ENCODE data around the gene BBS12.

The BBS12 gene

DNA sequence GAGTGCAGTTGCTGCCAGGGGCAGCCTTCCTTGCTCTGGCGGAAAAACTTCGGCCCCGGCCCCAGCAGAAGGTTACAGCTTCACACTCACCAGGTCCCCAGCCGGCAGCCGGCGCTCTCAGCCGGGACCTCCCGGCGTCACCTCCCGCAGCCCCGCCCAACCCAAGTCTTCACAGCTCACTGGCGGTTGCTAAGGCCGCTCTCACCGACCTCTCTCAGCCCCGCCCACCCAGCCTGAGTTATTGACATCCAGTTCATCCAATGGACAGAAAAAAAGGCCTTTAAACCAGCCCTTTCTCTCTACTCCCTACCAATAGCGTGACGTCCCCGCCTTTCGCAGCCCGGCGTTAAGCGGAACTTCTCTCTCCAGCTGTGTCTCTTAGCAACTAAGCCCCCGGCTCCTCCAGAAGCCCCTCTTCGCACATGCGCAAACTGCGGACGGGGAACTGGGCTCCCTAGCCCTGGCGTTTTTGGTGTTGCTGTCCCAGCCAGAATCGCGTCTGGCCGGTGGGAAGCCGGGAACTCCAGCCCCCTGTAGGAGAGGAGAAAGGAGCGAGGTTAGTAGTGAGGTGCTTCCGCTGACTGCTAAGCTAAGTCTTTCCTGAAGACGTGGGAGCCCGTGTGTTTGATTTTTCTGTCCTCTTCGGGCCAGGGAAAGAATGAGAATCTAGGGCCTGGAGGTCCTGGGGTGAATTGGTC, at the start of gene BBS12:
Gene BBS12 (plus strand): TSS at position 376 of the 698 bp plus-strand sequence. CDS start 9,189 bp downstream, outside the sequence.
- peak; percentile 97 to 100 for DNase-seq (ENCODE audit: low spot score in 2 of 2)
- peak; percentile 99 for ATAC-seq
- Mint-ChIP-seq H3K9me3 (no peaks in the 10 kb centered on the region), H3K4me3 (peak within 1 kb of the TSS; percentile 91), H3K36me3 (peaks cover 13% of the 10 kb centered on the region), H3K27ac (peak within 1 kb of the TSS; percentile 93), H3K4me1 (peaks cover 11% of the 10 kb centered on the region)

DNA sequence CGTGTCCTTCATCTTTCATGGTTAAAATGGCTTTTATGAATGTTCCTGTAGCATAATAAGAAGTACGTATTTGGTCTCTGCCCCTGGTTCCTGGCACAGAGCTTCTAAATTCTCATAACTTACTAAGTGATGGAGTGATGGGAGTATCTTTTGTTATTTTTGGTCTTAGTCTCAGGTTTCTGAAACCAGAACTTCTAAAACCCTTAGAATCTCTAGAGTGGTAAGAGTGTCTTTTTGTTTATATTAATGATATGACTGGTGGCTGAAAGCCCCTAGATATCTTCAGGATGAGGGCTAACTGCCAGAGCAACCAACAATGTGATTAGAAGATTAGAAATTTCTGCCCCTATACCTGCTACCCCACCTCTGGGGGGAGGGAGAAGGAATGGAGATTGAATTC, 45.8 kb upstream of the BBS12 start:
- DNase-seq (ENCODE audit: low spot score in 2 of 2) (no peak), ATAC-seq (peak; percentile 31)
- H3K4me1 Mint-ChIP-seq: peaks cover 42% of the 10 kb centered on the region
- H3K9me3 Mint-ChIP-seq: peaks cover 8% of the 10 kb centered on the region
- no peaks in the 10 kb centered on the region for H3K36me3 Mint-ChIP-seq
- no peak overlapping the region for H3K27ac Mint-ChIP-seq
- H3K4me3 Mint-ChIP-seq: no peak overlapping the region

DNA sequence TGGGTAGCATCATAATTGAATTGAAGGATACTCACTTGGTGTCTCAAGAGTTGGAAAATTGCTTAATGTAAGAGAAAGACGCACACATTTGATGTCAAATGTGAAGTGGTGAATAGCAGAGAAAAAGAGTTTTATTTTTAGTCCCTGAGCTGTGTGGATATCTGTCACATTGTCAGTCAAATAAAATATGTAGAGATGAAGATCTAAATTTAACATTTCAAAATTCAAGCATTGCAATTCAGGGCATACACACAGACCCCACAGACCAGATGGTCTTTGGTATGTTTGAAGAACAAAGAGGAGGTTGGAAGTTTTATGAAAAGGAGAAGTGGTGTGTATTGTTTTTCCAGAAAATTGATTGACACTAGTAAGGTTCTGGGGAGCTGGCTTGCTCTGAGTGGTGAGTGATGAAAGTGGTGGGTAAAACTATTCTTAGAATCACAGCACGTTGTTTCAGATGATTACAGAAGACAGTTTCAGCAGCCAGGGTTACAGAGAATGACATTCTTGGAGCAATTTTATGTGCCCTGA, 44.9 kb upstream of the BBS12 start:
- ATAC-seq (peak; percentile 51), DNase-seq (ENCODE audit: low spot score in 2 of 2) (no peak)
- peaks cover 42% of the 10 kb centered on the region for H3K4me1 Mint-ChIP-seq
- peaks cover 8% of the 10 kb centered on the region for H3K9me3 Mint-ChIP-seq
- H3K36me3 Mint-ChIP-seq: no peaks in the 10 kb centered on the region
- H3K4me3 Mint-ChIP-seq: peak overlapping the region; percentile 40
- peak overlapping the region; percentile 79 for H3K27ac Mint-ChIP-seq

DNA sequence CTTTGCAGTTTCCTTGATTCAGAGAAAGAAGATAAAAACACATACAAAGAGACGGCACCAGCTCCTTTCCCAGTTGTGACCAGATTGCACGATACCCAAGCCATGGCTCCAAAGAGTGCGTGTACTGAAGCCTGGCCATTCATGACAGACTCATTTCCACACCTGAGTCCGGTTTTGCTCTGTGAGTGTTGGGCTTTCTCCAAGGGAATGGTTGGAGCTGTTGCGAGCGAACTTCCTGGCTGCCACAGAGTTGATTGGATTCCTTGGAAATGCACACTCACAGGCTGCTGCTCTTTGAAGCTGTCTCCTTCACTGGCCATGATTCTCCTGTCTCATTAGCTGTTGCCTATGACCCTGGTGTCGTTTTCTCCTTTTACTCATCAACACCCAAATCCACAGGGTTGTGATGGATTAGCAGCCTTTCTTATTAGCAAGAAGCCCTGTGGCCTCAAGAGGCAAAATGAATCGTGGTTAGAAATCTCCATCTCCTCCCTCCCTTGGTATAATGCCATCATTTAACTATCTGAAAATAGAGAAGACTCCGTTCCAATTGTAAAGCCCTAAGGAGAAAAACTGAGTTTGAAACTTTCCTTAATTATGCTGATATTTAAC, 43.9 kb upstream of the BBS12 start:
- Mint-ChIP-seq H3K4me3 (peak overlapping the region; percentile 40), H3K9me3 (peaks cover 3% of the 10 kb centered on the region), H3K4me1 (peaks cover 42% of the 10 kb centered on the region), H3K27ac (no peak overlapping the region), H3K36me3 (no peaks in the 10 kb centered on the region)
- DNase-seq (ENCODE audit: low spot score in 2 of 2) (no peak), ATAC-seq (no peak)

DNA sequence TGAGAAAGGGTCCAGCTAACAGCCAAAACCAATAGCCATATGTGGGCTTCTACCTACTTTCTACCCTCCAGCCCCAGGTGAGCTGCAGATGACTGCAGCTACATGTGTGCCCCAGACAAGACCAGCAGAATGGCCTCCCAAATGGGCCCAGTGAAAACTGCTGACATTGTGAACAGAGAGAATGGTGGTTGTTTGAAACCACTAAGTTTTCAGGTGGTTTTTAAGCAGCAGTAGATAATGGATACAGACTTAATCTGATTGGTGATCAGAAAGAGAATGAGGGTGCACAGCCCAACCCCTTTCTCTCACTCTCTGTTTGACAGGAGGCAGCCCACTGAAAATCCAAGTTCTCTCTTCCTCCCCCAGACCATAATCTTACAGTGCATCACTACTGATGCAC, 42.5 kb upstream of the BBS12 start:
- Mint-ChIP-seq H3K9me3 (no peaks in the 10 kb centered on the region), H3K4me3 (peak overlapping the region; percentile 40), H3K36me3 (no peaks in the 10 kb centered on the region), H3K27ac (peak overlapping the region; percentile 48), H3K4me1 (peaks cover 42% of the 10 kb centered on the region)
- DNase-seq (ENCODE audit: low spot score in 2 of 2) (peak in 1 of 2 donors; percentile 65), ATAC-seq (peak; percentile 92)

DNA sequence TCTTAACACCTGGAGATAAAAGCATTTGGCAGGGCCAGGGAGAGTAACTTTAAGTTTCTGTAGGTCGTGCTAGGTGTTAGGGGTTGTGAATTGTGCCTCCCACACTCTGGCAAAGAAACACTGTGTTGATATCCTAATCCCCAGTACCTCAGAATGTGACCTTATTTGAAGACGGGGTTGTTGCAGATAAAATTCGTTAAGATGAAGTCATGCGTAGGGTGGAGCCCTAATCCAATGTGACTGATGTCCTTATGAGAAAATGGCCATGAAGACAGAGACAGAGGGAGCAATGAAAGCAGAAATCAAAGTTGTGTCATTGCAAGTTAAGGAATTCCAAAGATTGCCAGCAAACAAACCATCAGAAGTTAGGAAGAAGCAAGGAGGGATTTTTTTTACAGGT, 40.5 kb upstream of the BBS12 start:
- ATAC-seq: no peak
- peaks cover 40% of the 10 kb centered on the region for H3K4me1 Mint-ChIP-seq

DNA sequence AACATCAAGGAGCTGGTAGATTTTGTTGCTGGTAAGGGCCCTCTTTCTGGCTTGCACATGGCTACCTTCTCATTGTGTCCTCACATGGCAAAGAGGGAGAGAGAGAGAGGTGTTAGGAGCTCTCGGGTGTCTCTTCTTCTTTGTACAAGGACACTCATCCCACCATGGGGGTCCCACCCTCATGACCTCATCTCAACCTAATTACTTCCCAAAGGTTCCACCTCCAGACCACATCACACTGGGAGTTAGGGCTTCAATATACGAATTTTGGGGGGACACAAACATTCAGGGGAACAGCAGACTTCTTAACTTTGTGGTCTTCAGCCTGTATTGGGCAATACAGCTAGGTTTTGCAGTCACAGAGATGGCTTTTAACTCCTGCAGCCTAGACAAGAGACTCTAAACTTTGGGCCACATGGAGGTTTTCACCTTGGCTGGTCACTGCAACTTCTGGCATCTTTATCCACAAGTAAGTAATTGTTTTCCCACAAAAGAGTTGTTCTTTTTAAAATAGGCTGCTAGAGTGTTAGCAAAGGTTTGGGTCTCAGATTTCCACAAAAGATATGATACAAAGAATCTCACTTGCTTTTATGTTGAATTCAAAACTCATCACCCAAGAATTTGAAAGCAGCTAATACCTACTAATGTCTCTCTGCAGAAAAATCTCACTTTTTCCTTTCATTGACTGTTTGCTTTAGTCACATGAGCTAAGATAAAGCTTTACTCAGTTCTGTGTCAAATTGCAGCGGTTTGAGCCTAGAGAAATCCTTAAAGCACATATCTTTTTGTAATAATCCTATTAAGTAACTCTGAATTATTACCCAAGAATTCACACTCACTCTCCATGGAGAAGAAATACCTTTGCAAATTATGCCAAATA, 39.6 kb upstream of the BBS12 start:
- Mint-ChIP-seq H3K4me1 (peaks cover 31% of the 10 kb centered on the region), H3K9me3 (no peaks in the 10 kb centered on the region), H3K27ac (no peak overlapping the region), H3K36me3 (no peaks in the 10 kb centered on the region), H3K4me3 (no peak overlapping the region)
- DNase-seq (ENCODE audit: low spot score in 2 of 2) (no peak), ATAC-seq (no peak)

More for the DNA sequence above, 40.5 kb upstream of the BBS12 start:
- Mint-ChIP-seq H3K4me3 (no peak overlapping the region), H3K27ac (no peak overlapping the region), H3K36me3 (no peaks in the 10 kb centered on the region), H3K9me3 (no peaks in the 10 kb centered on the region)
- no peak for DNase-seq (ENCODE audit: low spot score in 2 of 2)

DNA sequence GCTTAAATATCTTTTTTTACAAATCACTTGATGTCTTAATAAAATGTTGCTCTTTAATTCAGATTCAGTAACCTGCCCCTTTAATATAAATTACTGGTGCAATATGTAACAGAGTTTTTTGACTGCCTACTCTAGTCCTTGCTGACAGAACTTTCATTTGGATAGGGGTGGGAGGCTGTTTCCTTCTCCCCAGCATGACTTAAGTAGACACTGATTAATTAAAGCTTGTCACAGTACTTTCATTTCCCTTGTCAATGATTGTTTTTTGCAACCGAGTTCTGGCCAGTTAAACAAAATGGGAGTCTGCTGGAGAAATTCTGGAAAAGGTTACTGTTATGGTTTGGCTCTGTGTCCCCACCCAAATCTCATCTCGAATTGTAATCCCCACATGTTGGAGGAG, 37.3 kb upstream of the BBS12 start:
- peaks cover 8% of the 10 kb centered on the region for H3K4me1 Mint-ChIP-seq
- H3K9me3 Mint-ChIP-seq: no peaks in the 10 kb centered on the region
- H3K4me3 Mint-ChIP-seq: no peak overlapping the region
- DNase-seq (ENCODE audit: low spot score in 2 of 2): no peak
- H3K27ac Mint-ChIP-seq: no peak overlapping the region
- no peaks in the 10 kb centered on the region for H3K36me3 Mint-ChIP-seq
- ATAC-seq: no peak

DNA sequence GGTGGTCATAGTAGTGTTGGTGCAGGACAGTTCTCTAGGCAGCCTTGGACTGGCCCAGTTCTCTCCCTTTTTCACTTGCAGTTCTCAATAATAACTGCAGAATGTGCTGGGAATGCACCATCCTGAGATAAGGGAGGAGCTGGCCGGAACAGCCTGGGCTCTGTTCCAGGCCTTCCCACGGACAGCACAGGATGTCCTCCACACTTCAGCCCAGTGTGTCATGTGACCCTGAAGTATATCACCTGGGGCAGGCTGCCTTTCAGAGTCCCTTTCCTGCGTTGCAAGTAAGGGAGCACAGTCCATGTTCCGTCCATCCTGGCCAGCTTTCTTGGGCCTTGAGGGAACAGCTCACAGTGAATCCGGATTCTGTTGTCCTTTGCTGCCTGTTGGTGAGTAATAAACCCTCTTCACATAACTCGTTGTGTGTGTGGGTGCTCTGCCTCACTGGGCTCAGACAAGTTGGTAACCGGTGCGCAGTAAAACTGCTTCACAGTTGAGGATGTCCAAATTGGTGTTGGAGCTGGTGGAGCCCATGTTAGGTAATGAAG, 32.3 kb upstream of the BBS12 start:
- no peak overlapping the region for H3K27ac Mint-ChIP-seq
- ATAC-seq (no peak), DNase-seq (ENCODE audit: low spot score in 2 of 2) (no peak)
- H3K36me3 Mint-ChIP-seq: no peaks in the 10 kb centered on the region
- no peaks in the 10 kb centered on the region for H3K9me3 Mint-ChIP-seq
- no peak overlapping the region for H3K4me3 Mint-ChIP-seq
- peaks cover 20% of the 10 kb centered on the region for H3K4me1 Mint-ChIP-seq

DNA sequence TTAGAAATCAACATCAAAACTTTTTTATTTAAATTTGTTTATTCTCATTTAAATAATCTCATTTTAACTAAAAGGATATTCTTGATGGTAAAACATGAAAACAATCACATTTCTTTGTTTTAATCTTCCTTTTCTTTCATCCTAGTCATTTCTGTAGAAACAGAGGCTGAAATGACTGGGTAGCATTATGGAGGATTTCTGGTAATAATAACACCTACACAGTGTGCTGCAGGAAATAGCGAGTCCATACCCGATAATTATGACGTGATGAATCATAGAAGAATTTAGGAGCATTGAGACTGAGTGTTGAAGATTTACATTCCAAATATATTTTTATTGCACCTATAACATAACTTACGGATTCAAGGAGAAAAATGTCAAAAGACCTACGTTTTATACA, 31.4 kb upstream of the BBS12 start:
- peak overlapping the region; percentile 18 for H3K4me3 Mint-ChIP-seq
- H3K27ac Mint-ChIP-seq: peak overlapping the region; percentile 35
- H3K4me1 Mint-ChIP-seq: peaks cover 26% of the 10 kb centered on the region
- H3K36me3 Mint-ChIP-seq: no peaks in the 10 kb centered on the region
- DNase-seq (ENCODE audit: low spot score in 2 of 2) (no peak), ATAC-seq (peak; percentile 89)
- no peaks in the 10 kb centered on the region for H3K9me3 Mint-ChIP-seq

DNA sequence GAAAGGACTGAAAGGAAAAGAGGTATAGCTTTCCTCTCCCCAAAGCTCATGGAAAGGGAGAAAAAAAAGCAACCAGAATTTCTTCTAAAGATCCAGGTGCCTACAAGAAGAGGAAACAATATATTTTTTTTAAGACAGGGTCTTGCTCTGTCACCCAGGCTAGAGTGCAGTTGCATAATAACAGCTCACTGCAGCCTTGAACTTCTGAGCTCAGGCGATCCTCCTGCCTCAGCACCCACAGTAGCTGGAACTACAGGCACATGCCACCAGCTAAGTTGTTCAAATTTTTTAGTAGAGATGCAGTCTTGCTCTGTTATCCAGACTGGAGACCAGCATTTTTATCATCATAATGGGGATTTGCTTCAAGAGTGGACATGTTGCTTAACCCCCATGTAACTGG, 30.5 kb upstream of the BBS12 start:
- no peaks in the 10 kb centered on the region for H3K36me3 Mint-ChIP-seq
- peaks cover 28% of the 10 kb centered on the region for H3K4me1 Mint-ChIP-seq
- H3K27ac Mint-ChIP-seq: no peak overlapping the region

DNA sequence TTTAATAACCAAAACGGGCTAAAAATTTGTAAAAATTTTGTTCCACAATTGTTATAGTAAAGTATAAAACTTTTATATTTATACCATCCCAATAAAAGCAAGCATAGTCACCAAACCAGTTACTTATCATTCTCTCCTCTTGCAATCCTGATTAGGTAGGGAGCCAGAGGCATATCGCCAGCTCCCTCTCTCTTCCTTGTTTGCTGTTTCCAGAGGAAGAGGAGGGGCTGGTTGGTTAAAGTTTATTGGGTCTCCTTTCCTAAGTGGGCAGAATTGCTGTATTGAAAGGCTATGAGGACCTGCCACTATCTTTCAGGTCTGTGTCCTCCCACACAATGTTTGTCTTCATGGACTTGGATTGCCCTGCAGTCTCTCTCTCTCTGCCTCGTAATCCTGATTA, 29.6 kb upstream of the BBS12 start:
- Mint-ChIP-seq H3K36me3 (no peaks in the 10 kb centered on the region), H3K4me3 (no peak overlapping the region), H3K9me3 (no peaks in the 10 kb centered on the region), H3K4me1 (peaks cover 28% of the 10 kb centered on the region), H3K27ac (no peak overlapping the region)
- ATAC-seq: no peak
- no peak for DNase-seq (ENCODE audit: low spot score in 2 of 2)

More for the DNA sequence above, 30.5 kb upstream of the BBS12 start:
- H3K4me3 Mint-ChIP-seq: no peak overlapping the region
- no peaks in the 10 kb centered on the region for H3K9me3 Mint-ChIP-seq
- no peak for DNase-seq (ENCODE audit: low spot score in 2 of 2)
- no peak for ATAC-seq

DNA sequence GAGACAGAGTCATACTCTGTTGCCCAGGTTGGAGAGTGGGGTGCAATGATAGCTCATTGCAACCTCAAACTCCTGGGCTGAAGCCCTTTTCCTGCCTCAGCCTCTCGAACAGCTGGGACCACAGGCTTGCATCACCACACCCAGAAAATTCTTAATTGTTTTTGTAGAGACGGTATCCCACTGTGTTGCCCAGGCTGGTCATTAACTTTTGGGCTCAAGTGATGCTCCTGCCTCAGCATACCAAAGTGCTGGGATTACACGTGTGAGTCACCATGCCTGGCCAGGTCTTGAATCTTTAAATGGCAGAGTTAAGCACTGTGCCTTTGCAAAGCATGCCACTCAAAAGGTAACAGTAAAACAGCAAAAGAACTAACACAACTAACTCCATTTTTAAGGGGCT, 28.6 kb upstream of the BBS12 start:
- no peaks in the 10 kb centered on the region for H3K9me3 Mint-ChIP-seq
- peaks cover 28% of the 10 kb centered on the region for H3K4me1 Mint-ChIP-seq
- DNase-seq (ENCODE audit: low spot score in 2 of 2) (no peak), ATAC-seq (no peak)
- H3K36me3 Mint-ChIP-seq: no peaks in the 10 kb centered on the region
- no peak overlapping the region for H3K27ac Mint-ChIP-seq
- H3K4me3 Mint-ChIP-seq: no peak overlapping the region

DNA sequence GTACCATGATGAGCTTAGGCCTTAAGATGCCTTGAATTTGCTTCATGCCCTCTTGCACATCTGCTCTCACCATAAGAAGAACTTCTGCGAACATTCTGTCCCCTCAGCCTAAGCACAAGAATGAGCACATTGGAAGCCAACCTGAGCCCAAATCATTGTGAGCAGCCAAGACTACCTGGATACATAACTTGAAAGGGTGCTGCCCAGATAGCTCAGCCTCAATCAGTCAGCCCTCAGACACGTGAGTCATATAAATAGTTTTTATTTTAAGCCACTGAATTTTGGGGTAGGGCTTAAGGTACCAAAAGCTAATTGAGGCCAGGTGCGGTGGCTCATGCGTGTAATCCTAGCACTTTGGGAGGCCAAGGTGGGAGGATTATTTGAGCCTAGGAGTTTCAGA, 27.5 kb upstream of the BBS12 start:
- no peak overlapping the region for H3K4me3 Mint-ChIP-seq
- ATAC-seq: peak; percentile 56
- no peak overlapping the region for H3K27ac Mint-ChIP-seq
- peaks cover 28% of the 10 kb centered on the region for H3K4me1 Mint-ChIP-seq
- no peaks in the 10 kb centered on the region for H3K9me3 Mint-ChIP-seq
- no peaks in the 10 kb centered on the region for H3K36me3 Mint-ChIP-seq
- no peak for DNase-seq (ENCODE audit: low spot score in 2 of 2)

DNA sequence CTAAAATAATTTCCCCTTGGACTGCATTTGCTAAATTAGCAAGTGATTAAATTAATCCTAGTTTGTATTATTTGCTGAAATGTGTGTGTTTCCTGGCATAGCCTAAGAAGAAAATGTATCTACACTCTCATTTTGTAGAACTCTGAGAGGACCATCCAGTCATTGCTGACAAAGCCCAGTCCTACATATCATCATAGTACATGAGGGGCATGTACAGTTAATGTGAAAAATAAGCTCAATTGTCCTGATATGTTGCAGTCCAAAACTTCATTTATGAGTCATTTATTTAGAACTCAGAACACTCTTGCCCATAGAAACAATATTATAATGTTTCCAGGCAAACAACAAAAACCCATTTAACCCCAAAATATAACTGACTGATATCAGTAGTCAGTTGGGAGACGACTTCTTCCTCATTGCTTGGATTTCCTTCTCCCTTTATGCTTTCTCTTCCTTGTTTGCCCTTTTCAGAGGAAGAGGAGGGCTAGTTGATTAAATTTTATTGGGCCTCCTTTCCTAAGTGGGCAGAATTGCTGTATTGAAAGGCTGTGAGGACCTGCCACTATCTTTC, 26.9 kb upstream of the BBS12 start:
- no peaks in the 10 kb centered on the region for H3K9me3 Mint-ChIP-seq
- H3K27ac Mint-ChIP-seq: no peak overlapping the region
- ATAC-seq: peak; percentile 47
- H3K4me1 Mint-ChIP-seq: peaks cover 30% of the 10 kb centered on the region
- H3K36me3 Mint-ChIP-seq: peaks cover 1% of the 10 kb centered on the region
- H3K4me3 Mint-ChIP-seq: no peak overlapping the region
- DNase-seq (ENCODE audit: low spot score in 2 of 2): no peak

Data from stimulated activated effector memory CD8-positive, alpha-beta T cell treated with anti-CD3 and anti-CD28 coated beads, Interleukin-12 subunit alpha, Interleukin-12 subunit beta, amount 100 ng/mL, for 72 hours (primary cell).